ENCODE measurements around the gene DTL. TPM values are rescaled to one million over a fixed set of nuclear protein-coding genes. Genes with fewer than 3 reads are reported as not detected.

DTL gene
- total RNA-seq, 1 experiment from 2014 or later: 41.0 TPM

- TF ChIP-seq MAX (IDR thresholded peaks at IDR 0.05): no peak
Measured at GRCh38 chr1:212141404-212141803, 105.9 kb downstream of the DTL start (continued).

GRCh38 chr1:212142883-212143530, 107.5 kb downstream of the DTL start:
- TF ChIP-seq REST (IDR thresholded peaks at IDR 0.05; ENCODE audit: low read depth): no peak
- TF ChIP-seq EZH2 (IDR thresholded peaks at IDR 0.05): no peak
- no peak for TF ChIP-seq TCF7L2 (IDR thresholded peaks at IDR 0.05; ENCODE audit: borderline replicate concordance, extremely low read depth, insufficient read depth, insufficient read length)
- ChIA-PET RAD21 (ENCODE audit: low non-redundant PET in 1 of 2, low total read pairs in 2 of 2, uncharacterized antibody in 2 of 2, unreplicated experiment in 2 of 2) (no interaction called here), POLR2A (no interaction called here), CTCF (no interaction called here)
- Histone ChIP-seq H3K27ac (ENCODE audit: low read depth, low read length) (no peak overlapping the region), H3K4me3 (replicated peaks in 1 of 2; ENCODE audit: low read depth in 1 of 2, low read length in 2 of 2) (no peak overlapping the region), H3K9me2 (ENCODE audit: insufficient read depth) (no peaks in the 10 kb centered on the region), H2AFZ (ENCODE audit: low read depth, low read length, poor library complexity, severe bottlenecking) (no peak overlapping the region), H3K79me2 (ENCODE audit: insufficient read depth, low read length) (no peaks in the 10 kb centered on the region), H4K20me1 (ENCODE audit: insufficient read depth) (no peaks in the 10 kb centered on the region), H3K27me3 (ENCODE audit: insufficient read depth, low read length) (no peaks in the 10 kb centered on the region), H3K4me2 (ENCODE audit: low read length) (no peak overlapping the region), H3K9ac (ENCODE audit: low read length) (no peak overlapping the region), H3K9me3 (ENCODE audit: control insufficient read depth in 1 of 2, insufficient read depth in 1 of 2, low read depth in 1 of 2, low read length in 2 of 2) (no peaks in the 10 kb centered on the region), H3K4me1 (ENCODE audit: control insufficient read depth in 1 of 2, insufficient read depth in 2 of 2, low read length in 2 of 2) (peaks cover 0 to 4% of the 10 kb centered on the region in 2 experiments; a peak in 1 of 4 replicates), H3K36me3 (ENCODE audit: control insufficient read depth in 1 of 2, insufficient read depth in 2 of 2, low read length in 2 of 2) (no peaks in the 10 kb centered on the region)
- BruUV-seq (replicated peaks): no TSS peak
- DNase-seq (ENCODE audit: low read depth, low spot score) (no peak), ATAC-seq (no peak)
- intact Hi-C loops (cut with micrococcal nuclease): no loop called here

Data from HCT116 (cell line).